Neural cell (in vitro differentiated cells): ENCODE results near the gene ZBTB32. TPM values are rescaled to one million over a fixed set of nuclear protein-coding genes. Genes with fewer than 3 reads are reported as not detected.

ENCODE experiments used
- H2AFZ ChIP-seq: fragments of 200-600, 300-800 bp; sonication (generic), shearing (Covaris generic); 2 replicates; pipeline ENCODE4 v1.6.0; 2014; ENCODE audit warnings: low read depth, mild to moderate bottlenecking, antibody characterized with exemption, low read length, moderate library complexity
- H3F3A ChIP-seq: fragments of 200-600 bp; shearing (Covaris generic); 2 replicates; pipeline ENCODE4 v1.6.1; 2016; ENCODE audit warnings: mild to moderate bottlenecking, moderate library complexity, mixed read lengths, antibody characterized with exemption, low read length; ENCODE audit not compliant: insufficient read depth, poor library complexity, severe bottlenecking
- H3K27ac ChIP-seq: fragments of 200-600, 300-800 bp; sonication (generic), shearing (Covaris generic); 2 replicates; pipeline ENCODE4 v1.5.1; 2014; ENCODE audit warnings: mild to moderate bottlenecking, low read length, moderate library complexity
- H3K27me3 ChIP-seq: fragments of 300-800, 200-600 bp; sonication (generic), shearing (Covaris generic); 2 replicates; pipeline ENCODE4 v1.6.0; 2014; ENCODE audit warnings: mild to moderate bottlenecking, low read depth, low read length, moderate library complexity; ENCODE audit not compliant: insufficient read depth
- H3K36me3 ChIP-seq: fragments of 300-800, 200-600 bp; sonication (generic), shearing (Covaris generic); 2 replicates; pipeline ENCODE4 v1.5.1; 2014; ENCODE audit warnings: mild to moderate bottlenecking, antibody characterized with exemption, low read length, moderate library complexity; ENCODE audit not compliant: insufficient read depth
- H3K4me2 ChIP-seq: fragments of 300-800, 200-600 bp; sonication (generic), shearing (Covaris generic); 2 replicates; pipeline ENCODE4 v1.6.0; 2014; ENCODE audit warnings: mild to moderate bottlenecking, low read length
- H3K4me3 ChIP-seq: fragments of 300-800, 200-600 bp; sonication (generic), shearing (Covaris generic); 2 replicates; pipeline ENCODE4 v1.5.1; 2014; ENCODE audit warnings: mild to moderate bottlenecking, low read length, moderate library complexity
- H3K79me2 ChIP-seq: fragments of 200-600 bp; shearing (Covaris generic); replicated peaks from 2 replicates; pipeline ENCODE4 v1.6.0; 2014; ENCODE audit warnings: mild to moderate bottlenecking, low read length, moderate library complexity; ENCODE audit not compliant: insufficient read depth
- H3K9ac ChIP-seq: fragments of 300-800, 200-600 bp; sonication (generic), shearing (Covaris generic); 2 replicates; pipeline ENCODE4 v1.6.1; 2016; ENCODE audit warnings: mild to moderate bottlenecking, low read length, mixed read lengths
- H3K9me2 ChIP-seq: fragments of 200-600 bp; shearing (Covaris generic); 2 replicates; pipeline ENCODE4 v1.6.1; 2016; ENCODE audit warnings: mild to moderate bottlenecking, low read length, mixed read lengths; ENCODE audit not compliant: insufficient read depth
- H3K9me3 ChIP-seq: fragments of 200-600, 300-800 bp; sonication (generic), shearing (Covaris generic); 2 replicates; pipeline ENCODE4 v1.6.1; 2016; ENCODE audit warnings: mild to moderate bottlenecking, mixed run types, low read length, moderate library complexity, mixed read lengths
- H4K20me1 ChIP-seq: fragments of 200-600 bp; shearing (Covaris generic); 2 replicates; pipeline ENCODE4 v1.6.1; 2016; ENCODE audit warnings: mild to moderate bottlenecking, mixed run types; ENCODE audit not compliant: insufficient read depth
- EP300 ChIP-seq: fragments of 450-650 bp; conservative IDR thresholded peaks from 2 replicates; pipeline ENCODE4 v1.6.1; 2014; ENCODE audit warnings: antibody characterized with exemption, mild to moderate bottlenecking, moderate library complexity; ENCODE audit not compliant: poor library complexity, severe bottlenecking
- EZH2 ChIP-seq: fragments of 200-600, 300-800 bp; shearing (Covaris generic), sonication (generic); IDR thresholded peaks from 2 replicates; pipeline ENCODE4 v1.6.1; 2014; ENCODE audit warnings: antibody characterized with exemption, low read length, borderline replicate concordance, mild to moderate bottlenecking; ENCODE audit not compliant: insufficient read depth, poor library complexity, severe bottlenecking
- MXI1 ChIP-seq: fragments of 450-650 bp; conservative IDR thresholded peaks from 2 replicates; pipeline ENCODE4 v1.6.1; 2014; ENCODE audit warnings: antibody characterized with exemption, mild to moderate bottlenecking; ENCODE audit not compliant: poor library complexity, severe bottlenecking
- POLR2AphosphoS5 ChIP-seq: IDR thresholded peaks from 2 replicates; pipeline ENCODE4 v1.6.1; 2012
- RAD21 ChIP-seq: fragments of 450-650 bp; conservative IDR thresholded peaks from 2 replicates; pipeline ENCODE4 v1.6.1; 2014; ENCODE audit warnings: antibody characterized with exemption, mild to moderate bottlenecking, moderate library complexity
- SMC3 ChIP-seq: fragments of 450-650 bp; conservative IDR thresholded peaks from 2 replicates; pipeline ENCODE4 v1.6.1; 2014; ENCODE audit warnings: antibody characterized with exemption, mild to moderate bottlenecking, moderate library complexity; ENCODE audit not compliant: poor library complexity
- TAF1 ChIP-seq: IDR thresholded peaks from 2 replicates; pipeline ENCODE4 v1.6.1; 2012; ENCODE audit warnings: low read depth
- polyA plus RNA-seq: library from polyadenylated mRNA; depleted of rRNA; stranded (reverse); fragments of >200 nt; gene quantifications from 2 replicates; pipeline ENCODE4 v1.2.3, GENCODE V29; 2014
- TF ChIP-seq, protein P1 (sequence below): IDR thresholded peaks from 2 replicates; pipeline ENCODE4 v1.6.1; 2012; ENCODE audit warnings: borderline replicate concordance
- TF ChIP-seq, protein P2 (sequence below): fragments of 450-650 bp; IDR thresholded peaks from 2 replicates; pipeline ENCODE4 v1.5.1; 2014; ENCODE audit warnings: antibody characterized with exemption, mild to moderate bottlenecking, moderate library complexity; ENCODE audit not compliant: poor library complexity, severe bottlenecking

ZBTB32 gene
- polyA plus RNA-seq, 1 donor from 2014 or later = not detected

DNA sequence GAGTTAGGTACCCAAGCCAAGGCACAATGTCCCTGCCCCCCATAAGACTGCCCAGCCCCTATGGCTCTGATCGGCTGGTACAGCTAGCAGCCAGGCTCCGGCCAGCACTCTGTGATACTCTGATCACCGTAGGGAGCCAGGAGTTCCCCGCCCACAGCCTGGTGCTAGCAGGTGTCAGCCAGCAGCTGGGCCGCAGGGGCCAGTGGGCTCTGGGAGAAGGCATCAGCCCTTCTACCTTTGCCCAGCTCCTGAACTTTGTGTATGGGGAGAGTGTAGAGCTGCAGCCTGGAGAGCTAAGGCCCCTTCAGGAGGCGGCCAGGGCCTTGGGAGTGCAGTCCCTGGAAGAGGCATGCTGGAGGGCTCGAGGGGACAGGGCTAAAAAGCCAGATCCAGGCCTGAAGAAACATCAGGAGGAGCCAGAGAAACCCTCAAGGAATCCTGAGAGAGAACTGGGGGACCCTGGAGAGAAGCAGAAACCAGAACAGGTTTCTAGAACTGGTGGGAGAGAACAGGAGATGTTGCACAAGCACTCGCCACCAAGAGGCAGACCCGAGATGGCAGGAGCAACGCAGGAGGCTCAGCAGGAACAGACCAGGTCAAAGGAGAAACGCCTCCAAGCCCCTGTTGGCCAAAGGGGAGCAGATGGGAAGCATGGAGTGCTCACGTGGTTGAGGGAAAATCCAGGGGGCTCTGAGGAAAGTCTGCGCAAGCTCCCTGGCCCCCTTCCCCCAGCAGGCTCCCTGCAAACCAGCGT is 10.4 kb downstream of the ZBTB32 start:
- H3K79me2 ChIP-seq = peaks cover 17% of the 10 kb centered on the region
- no peaks in the 10 kb centered on the region for H3K9me3 ChIP-seq
- H3F3A ChIP-seq = no peaks in the 10 kb centered on the region
- H4K20me1 ChIP-seq = no peaks in the 10 kb centered on the region
- H3K9me2 ChIP-seq = no peaks in the 10 kb centered on the region
- no peak overlapping the region for H3K4me2 ChIP-seq
- no peak overlapping the region for H2AFZ ChIP-seq
- no peaks in the 10 kb centered on the region for H3K27me3 ChIP-seq
- H3K9ac ChIP-seq = no peak overlapping the region
- no peaks in the 10 kb centered on the region for H3K36me3 ChIP-seq
- no peak overlapping the region for H3K4me3 ChIP-seq
- no peak overlapping the region for H3K27ac ChIP-seq
- TF ChIP-seq EP300 (no peak), RAD21 (no peak), POLR2AphosphoS5 (no peak), SMC3 (no peak), TAF1 (no peak), EZH2 (no peak), MXI1 (no peak)
- TF ChIP-seq, protein P1, sequence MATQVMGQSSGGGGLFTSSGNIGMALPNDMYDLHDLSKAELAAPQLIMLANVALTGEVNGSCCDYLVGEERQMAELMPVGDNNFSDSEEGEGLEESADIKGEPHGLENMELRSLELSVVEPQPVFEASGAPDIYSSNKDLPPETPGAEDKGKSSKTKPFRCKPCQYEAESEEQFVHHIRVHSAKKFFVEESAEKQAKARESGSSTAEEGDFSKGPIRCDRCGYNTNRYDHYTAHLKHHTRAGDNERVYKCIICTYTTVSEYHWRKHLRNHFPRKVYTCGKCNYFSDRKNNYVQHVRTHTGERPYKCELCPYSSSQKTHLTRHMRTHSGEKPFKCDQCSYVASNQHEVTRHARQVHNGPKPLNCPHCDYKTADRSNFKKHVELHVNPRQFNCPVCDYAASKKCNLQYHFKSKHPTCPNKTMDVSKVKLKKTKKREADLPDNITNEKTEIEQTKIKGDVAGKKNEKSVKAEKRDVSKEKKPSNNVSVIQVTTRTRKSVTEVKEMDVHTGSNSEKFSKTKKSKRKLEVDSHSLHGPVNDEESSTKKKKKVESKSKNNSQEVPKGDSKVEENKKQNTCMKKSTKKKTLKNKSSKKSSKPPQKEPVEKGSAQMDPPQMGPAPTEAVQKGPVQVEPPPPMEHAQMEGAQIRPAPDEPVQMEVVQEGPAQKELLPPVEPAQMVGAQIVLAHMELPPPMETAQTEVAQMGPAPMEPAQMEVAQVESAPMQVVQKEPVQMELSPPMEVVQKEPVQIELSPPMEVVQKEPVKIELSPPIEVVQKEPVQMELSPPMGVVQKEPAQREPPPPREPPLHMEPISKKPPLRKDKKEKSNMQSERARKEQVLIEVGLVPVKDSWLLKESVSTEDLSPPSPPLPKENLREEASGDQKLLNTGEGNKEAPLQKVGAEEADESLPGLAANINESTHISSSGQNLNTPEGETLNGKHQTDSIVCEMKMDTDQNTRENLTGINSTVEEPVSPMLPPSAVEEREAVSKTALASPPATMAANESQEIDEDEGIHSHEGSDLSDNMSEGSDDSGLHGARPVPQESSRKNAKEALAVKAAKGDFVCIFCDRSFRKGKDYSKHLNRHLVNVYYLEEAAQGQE = no peak
- TF ChIP-seq, protein P2, sequence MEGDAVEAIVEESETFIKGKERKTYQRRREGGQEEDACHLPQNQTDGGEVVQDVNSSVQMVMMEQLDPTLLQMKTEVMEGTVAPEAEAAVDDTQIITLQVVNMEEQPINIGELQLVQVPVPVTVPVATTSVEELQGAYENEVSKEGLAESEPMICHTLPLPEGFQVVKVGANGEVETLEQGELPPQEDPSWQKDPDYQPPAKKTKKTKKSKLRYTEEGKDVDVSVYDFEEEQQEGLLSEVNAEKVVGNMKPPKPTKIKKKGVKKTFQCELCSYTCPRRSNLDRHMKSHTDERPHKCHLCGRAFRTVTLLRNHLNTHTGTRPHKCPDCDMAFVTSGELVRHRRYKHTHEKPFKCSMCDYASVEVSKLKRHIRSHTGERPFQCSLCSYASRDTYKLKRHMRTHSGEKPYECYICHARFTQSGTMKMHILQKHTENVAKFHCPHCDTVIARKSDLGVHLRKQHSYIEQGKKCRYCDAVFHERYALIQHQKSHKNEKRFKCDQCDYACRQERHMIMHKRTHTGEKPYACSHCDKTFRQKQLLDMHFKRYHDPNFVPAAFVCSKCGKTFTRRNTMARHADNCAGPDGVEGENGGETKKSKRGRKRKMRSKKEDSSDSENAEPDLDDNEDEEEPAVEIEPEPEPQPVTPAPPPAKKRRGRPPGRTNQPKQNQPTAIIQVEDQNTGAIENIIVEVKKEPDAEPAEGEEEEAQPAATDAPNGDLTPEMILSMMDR = peak; percentile 19

DNA sequence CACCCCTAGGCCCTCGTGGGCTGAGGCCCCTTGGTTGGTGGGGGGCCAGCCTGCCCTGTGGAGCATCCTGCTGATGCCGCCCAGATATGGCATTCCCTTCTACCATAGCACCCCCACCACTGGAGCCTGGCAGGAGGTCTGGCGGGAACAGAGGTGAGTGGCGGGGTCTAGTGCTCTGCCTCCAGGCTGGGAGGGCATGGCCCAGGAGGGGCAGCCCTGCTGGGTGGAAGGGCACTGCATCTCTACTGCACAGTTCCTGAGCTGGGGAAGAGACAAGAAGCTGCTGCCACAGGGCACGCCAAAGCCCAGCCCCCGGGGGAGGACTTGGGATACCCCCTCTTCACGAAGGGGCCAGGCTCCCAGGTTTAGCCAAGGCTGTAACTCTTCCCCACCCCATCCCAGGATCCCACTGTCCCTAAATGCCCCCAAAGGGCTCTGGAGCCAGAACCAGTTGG is 11.0 kb downstream of the ZBTB32 start:
- H2AFZ ChIP-seq = no peak overlapping the region
- no peaks in the 10 kb centered on the region for H4K20me1 ChIP-seq
- no peaks in the 10 kb centered on the region for H3F3A ChIP-seq
- H3K9ac ChIP-seq = peak overlapping the region; percentile 75
- no peaks in the 10 kb centered on the region for H3K9me3 ChIP-seq
- H3K27me3 ChIP-seq = no peaks in the 10 kb centered on the region
- H3K27ac ChIP-seq = no peak overlapping the region
- no peak for TF ChIP-seq RAD21
- no peak for TF ChIP-seq MXI1
- TF ChIP-seq, protein P2 = no peak
- no peak for TF ChIP-seq EP300
- TF ChIP-seq, protein P1 = no peak
- no peak for TF ChIP-seq EZH2
- no peak for TF ChIP-seq SMC3
- no peak for TF ChIP-seq TAF1
- no peak for TF ChIP-seq POLR2AphosphoS5
- peaks cover 22% of the 10 kb centered on the region for H3K79me2 ChIP-seq
- H3K9me2 ChIP-seq = no peaks in the 10 kb centered on the region
- H3K4me3 ChIP-seq = peak overlapping the region; percentile 99
- H3K36me3 ChIP-seq = no peaks in the 10 kb centered on the region
- H3K4me2 ChIP-seq = no peak overlapping the region
